GM21529 (cell line): ENCODE results near the gene GAN.
"Not testable (repeated sequence)": the region's sequence is repeated elsewhere in the genome, so short reads cannot be mapped to it uniquely, and the experiment has no call there.

Experiments
- ATAC-seq: cut with Tn5 transposase; IDR thresholded peaks from one replicate; pipeline ENCODE4 v1.9.1; 2021; ENCODE audit not compliant: unreplicated experiment

Gene GAN

GRCh38 chr16:81307770-81308169, 7.0 kb upstream of the GAN start:
- ATAC-seq = no peak

- no peak for ATAC-seq
Measured at GRCh38 chr16:81310045-81310644, 4.6 kb upstream of the GAN start.

GRCh38 chr16:81311762-81312161, 3.0 kb upstream of the GAN start:
- ATAC-seq = no peak

GRCh38 chr16:81313701-81314602, 810 bp upstream of the GAN start:
- ATAC-seq = no peak

- ATAC-seq = peak; percentile 27
Measured at GRCh38 chr16:81315271-81316175, 761 bp downstream of the GAN start.

GRCh38 chr16:81316176-81316496, 1.4 kb downstream of the GAN start:
- ATAC-seq = no peak

GRCh38 chr16:81318711-81319110, 3.9 kb downstream of the GAN start:
- ATAC-seq = no peak

- no peak for ATAC-seq
Measured at GRCh38 chr16:81319221-81319912, 4.6 kb downstream of the GAN start.

GRCh38 chr16:81321039-81321438, 6.3 kb downstream of the GAN start:
- no peak for ATAC-seq

GRCh38 chr16:81321536-81321935, 6.8 kb downstream of the GAN start:
- ATAC-seq = no peak

GRCh38 chr16:81324808-81325207, 10.0 kb downstream of the GAN start:
- ATAC-seq = no peak

GRCh38 chr16:81327011-81327410, 12.2 kb downstream of the GAN start:
- no peak for ATAC-seq

- ATAC-seq = no peak
Measured at GRCh38 chr16:81327447-81328196, 12.9 kb downstream of the GAN start.

GRCh38 chr16:81329947-81330346, 15.2 kb downstream of the GAN start:
- no peak for ATAC-seq

- ATAC-seq = no peak
Measured at GRCh38 chr16:81333356-81333755, 18.6 kb downstream of the GAN start.

- no peak for ATAC-seq
Measured at GRCh38 chr16:81335669-81336068, 20.9 kb downstream of the GAN start.

GRCh38 chr16:81337097-81337496, 22.3 kb downstream of the GAN start:
- ATAC-seq = no peak

- ATAC-seq = not testable (repeated sequence)
Measured at GRCh38 chr16:81345172-81345571, 30.4 kb downstream of the GAN start.

GRCh38 chr16:81347425-81347824, 32.7 kb downstream of the GAN start:
- ATAC-seq = no peak

- no peak for ATAC-seq
Measured at GRCh38 chr16:81349608-81350305, 35.0 kb downstream of the GAN start.
